HG03571 (cell line): Measurements from ENCODE around the gene GCC2.
"Not testable (repeated sequence)": the region's sequence is repeated elsewhere in the genome, so short reads cannot be mapped to it uniquely, and the experiment has no call there.

Experiments
- ATAC-seq: cut with Tn5 transposase; IDR thresholded peaks from one replicate; pipeline ENCODE4 v1.9.1; 2021; ENCODE audit not compliant: unreplicated experiment

Gene GCC2

GRCh38 chr2:108448678-108449409 lies at the start of gene GCC2:
GCC2 (plus strand) TSS chr2:108449206; CDS start chr2:108449275, 69 bp downstream.
- peak; percentile 97 for ATAC-seq

- no peak for ATAC-seq
Observed at GRCh38 chr2:108399479-108399878, 49.5 kb upstream of the GCC2 start.

- ATAC-seq = no peak
Observed at GRCh38 chr2:108401800-108402199, 47.2 kb upstream of the GCC2 start.

- ATAC-seq = no peak
Observed at GRCh38 chr2:108403494-108403893, 45.5 kb upstream of the GCC2 start.

- no peak for ATAC-seq
Observed at GRCh38 chr2:108404784-108405397, 44.1 kb upstream of the GCC2 start.

- ATAC-seq = no peak
Observed at GRCh38 chr2:108407864-108408729, 40.9 kb upstream of the GCC2 start.

- no peak for ATAC-seq
Observed at GRCh38 chr2:108409768-108410167, 39.2 kb upstream of the GCC2 start.

- ATAC-seq = no peak
Observed at GRCh38 chr2:108412995-108413710, 35.9 kb upstream of the GCC2 start.

GRCh38 chr2:108413711-108414095 lies 35.3 kb upstream of the GCC2 start:
- no peak for ATAC-seq

GRCh38 chr2:108414256-108414876 lies 34.6 kb upstream of the GCC2 start:
- no peak for ATAC-seq

- no peak for ATAC-seq
Observed at GRCh38 chr2:108414945-108415344, 34.1 kb upstream of the GCC2 start.

- ATAC-seq = no peak
Observed at GRCh38 chr2:108417254-108417653, 31.8 kb upstream of the GCC2 start.

GRCh38 chr2:108418416-108418815 lies 30.6 kb upstream of the GCC2 start:
- ATAC-seq = no peak

GRCh38 chr2:108423067-108423466 lies 25.9 kb upstream of the GCC2 start:
- no peak for ATAC-seq

GRCh38 chr2:108423502-108424251 lies 25.3 kb upstream of the GCC2 start:
- no peak for ATAC-seq

GRCh38 chr2:108428286-108429009 lies 20.6 kb upstream of the GCC2 start:
- no peak for ATAC-seq

- not testable (repeated sequence) for ATAC-seq
Observed at GRCh38 chr2:108435578-108435977, 13.4 kb upstream of the GCC2 start.

GRCh38 chr2:108436976-108437375 lies 12.0 kb upstream of the GCC2 start:
- no peak for ATAC-seq

- no peak for ATAC-seq
Observed at GRCh38 chr2:108441712-108442111, 7.3 kb upstream of the GCC2 start.
